AG20443 (cell line): ENCODE results near the gene PPP2R5D.
"Not testable (repeated sequence)": the region's sequence is repeated elsewhere in the genome, so short reads cannot be mapped to it uniquely, and the experiment has no call there.

Experiments used
- DNase-seq: peaks from one replicate; pipeline ENCODE4 v3.0.0; 2012; ENCODE audit warnings: low spot score, mixed read lengths

Gene PPP2R5D

GRCh38 chr6:43032326-43032725, 48.0 kb downstream of the PPP2R5D start:
- no peak for DNase-seq

GRCh38 chr6:43033496-43034189, 49.3 kb downstream of the PPP2R5D start:
- no peak for DNase-seq

- no peak for DNase-seq
Observed at GRCh38 chr6:43034190-43034525, 49.8 kb downstream of the PPP2R5D start.

- no peak for DNase-seq
Observed at GRCh38 chr6:43035495-43036194, 51.3 kb downstream of the PPP2R5D start.

- no peak for DNase-seq
Observed at GRCh38 chr6:43036712-43037111, 52.3 kb downstream of the PPP2R5D start.

- no peak for DNase-seq
Observed at GRCh38 chr6:43037197-43037596, 52.8 kb downstream of the PPP2R5D start.

- DNase-seq, result no peak
Observed at GRCh38 chr6:43037706-43038105, 53.3 kb downstream of the PPP2R5D start.

- no peak for DNase-seq
Observed at GRCh38 chr6:43038727-43039126, 54.4 kb downstream of the PPP2R5D start.

- DNase-seq, result no peak
Observed at GRCh38 chr6:43040542-43041257, 56.3 kb downstream of the PPP2R5D start.

GRCh38 chr6:43041475-43041874, 57.1 kb downstream of the PPP2R5D start:
- DNase-seq, result not testable (repeated sequence)

GRCh38 chr6:43043310-43043709, 58.9 kb downstream of the PPP2R5D start:
- DNase-seq, result no peak

GRCh38 chr6:43045371-43045930, 61.1 kb downstream of the PPP2R5D start:
- no peak for DNase-seq

- no peak for DNase-seq
Observed at GRCh38 chr6:43047998-43048397, 63.6 kb downstream of the PPP2R5D start.

- no peak for DNase-seq
Observed at GRCh38 chr6:43050981-43051380, 66.6 kb downstream of the PPP2R5D start.

- DNase-seq, result no peak
Observed at GRCh38 chr6:43052225-43052841, 68.0 kb downstream of the PPP2R5D start.

- peak; percentile 39 for DNase-seq
Observed at GRCh38 chr6:43052842-43053544, 68.6 kb downstream of the PPP2R5D start.

- DNase-seq, result peak; percentile 99
Observed at GRCh38 chr6:43053545-43054205, 69.3 kb downstream of the PPP2R5D start, which contains the start of gene CUL7. CUL7 (minus strand) TSS chr6:43053851; CDS start chr6:43052788, 1,063 bp downstream.

GRCh38 chr6:43054206-43054943, 70.0 kb downstream of the PPP2R5D start:
- DNase-seq, result no peak

- DNase-seq, result no peak
Observed at GRCh38 chr6:43055966-43056365, 71.6 kb downstream of the PPP2R5D start.

GRCh38 chr6:43058531-43058930, 74.2 kb downstream of the PPP2R5D start:
- no peak for DNase-seq
